Measurements from ENCODE around the gene FBXL7. TPM values are rescaled to one million over a fixed set of nuclear protein-coding genes. Genes with fewer than 3 reads are reported as not detected.

The FBXL7 gene
- total and polyA plus RNA-seq, 2 of the 8 experiments (the other 6 are each of a cell fraction or from before 2014, with no cell fraction given), result 17.7 to 17.8 TPM

DNA sequence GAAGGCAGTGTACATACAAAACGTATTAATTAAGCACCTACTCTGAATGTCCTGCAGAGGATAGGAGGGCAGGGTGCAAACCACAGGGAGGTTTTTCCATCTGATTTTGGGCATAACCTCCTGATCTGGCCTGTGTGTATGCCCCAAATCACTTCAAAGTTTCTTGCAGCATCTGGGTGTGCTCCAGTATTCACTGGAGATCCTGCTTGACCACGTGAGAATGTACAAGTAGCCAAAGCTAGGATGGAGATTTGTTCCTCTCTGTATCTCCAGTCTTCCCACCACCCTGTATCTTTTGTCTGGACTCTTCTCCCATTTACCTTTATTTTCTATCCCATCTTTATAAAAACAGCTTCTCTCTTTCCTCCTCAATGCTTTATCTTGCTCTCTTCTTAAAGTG lies 207.7 kb downstream of the FBXL7 start:
- H2AFZ ChIP-seq (ENCODE audit: low read length), result no peak overlapping the region
- no peak overlapping the region for H3K56ac ChIP-seq (replicated peaks; ENCODE audit: insufficient read length, low read depth, low read length)
- H2BK20ac ChIP-seq (ENCODE audit: low read length), result no peak overlapping the region
- H3K27ac ChIP-seq (ENCODE audit: low read depth, low read length), result no peak overlapping the region
- H3K14ac ChIP-seq (ENCODE audit: insufficient read length), result no peak overlapping the region
- peaks cover 0 to 2% (median under 1%) of the 10 kb centered on the region in 4 experiments; a peak in 4 of 7 replicates for H3K4me1 ChIP-seq (replicated peaks in 1 of 4; ENCODE audit: control insufficient read depth in 3 of 4, insufficient read depth in 4 of 4, low read length in 3 of 4)
- H3K36me3 ChIP-seq (ENCODE audit: control insufficient read depth in 2 of 4, insufficient read depth in 4 of 4, low read length in 3 of 4), result 0 out of 8 replicates have a peak, but pooled peaks cover 0 to 4% (median 0%) of the 10 kb centered on the region in 4 experiments
- 0 out of 4 replicates have a peak, but pooled peaks cover 0 to 5% of the 10 kb centered on the region in 2 experiments for H3K9me3 ChIP-seq (ENCODE audit: insufficient read depth in 2 of 2, low read depth in 1 of 2, low read length in 1 of 2)
- H3K79me2 ChIP-seq (ENCODE audit: control insufficient read depth in 1 of 2, insufficient read depth in 2 of 2, low read length in 2 of 2), result peaks cover 0 to 8% of the 10 kb centered on the region in 2 experiments; a peak in 2 of 4 replicates
- POLR2A ChIA-PET (ENCODE audit: partially characterized antibody), result interaction anchor here (0.6 kb wide), 1 partner anchor 360 kb away, joined by 3 read pairs; no protein-coding TSS in a partner anchor
- H2AK5ac ChIP-seq (ENCODE audit: low read depth, low read length), result no peak overlapping the region
- H3K79me1 ChIP-seq (ENCODE audit: low read depth, low read length), result peaks cover 5% of the 10 kb centered on the region
- H4K91ac ChIP-seq (replicated peaks; ENCODE audit: insufficient read length, low read length), result no peak overlapping the region
- H3K27me3 ChIP-seq (replicated peaks in 1 of 4; ENCODE audit: control insufficient read depth in 3 of 4, extremely low read depth in 1 of 4, insufficient read depth in 3 of 4, low read length in 3 of 4), result no peaks in the 10 kb centered on the region
- TF ChIP-seq CBX8 (IDR thresholded peaks at IDR 0.05; ENCODE audit: borderline replicate concordance, low read depth, low read length), result no peak
- TF ChIP-seq KDM1A (IDR thresholded peaks at IDR 0.05; ENCODE audit: borderline replicate concordance, low read length), result no peak
- TF ChIP-seq TBP (IDR thresholded peaks at IDR 0.05; ENCODE audit: low read depth, low read length), result no peak
- TF ChIP-seq SP4 (IDR thresholded peaks at IDR 0.05; ENCODE audit: low read length), result no peak
- TF ChIP-seq FOSL1 (IDR thresholded peaks at IDR 0.05; ENCODE audit: insufficient read depth, low read depth, low read length), result no peak
- no peak for TF ChIP-seq NANOG (IDR thresholded peaks at IDR 0.05; ENCODE audit: insufficient read depth, low read depth, low read length, poor library complexity, severe bottlenecking)
- CTCF ChIA-PET (ENCODE audit: partially characterized antibody), result no interaction called here
- H3K23me2 ChIP-seq (ENCODE audit: low read depth, low read length), result peaks cover 2% of the 10 kb centered on the region; the same call in 1 of the 2 replicates
- H2BK5ac ChIP-seq (ENCODE audit: low read depth, low read length), result no peak overlapping the region
- no peak overlapping the region for H2BK12ac ChIP-seq (ENCODE audit: low read depth, low read length)
- H3K4me3 ChIP-seq (ENCODE audit: extremely low read depth in 1 of 4, insufficient read depth in 2 of 4, low read depth in 3 of 4, low read length in 4 of 4), result no peak overlapping the region
- no peak overlapping the region for H3K23ac ChIP-seq (ENCODE audit: insufficient read length)
- no peak overlapping the region for H3K4ac ChIP-seq (replicated peaks; ENCODE audit: insufficient read length, low read depth, low read length)
- no peak overlapping the region for H4K5ac ChIP-seq (ENCODE audit: insufficient read length, low read depth, low read length)
- WGBS, 2 experiments (ENCODE audit: extremely low coverage in 1 of 2, insufficient coverage in 1 of 2, insufficient read length in 1 of 2, insufficient replicate concordance in 2 of 2, low coverage in 1 of 2, low lambda C conversion rate in 2 of 2, missing lambda C conversion rate in 1 of 2), result 92% methylated on average over 2 of the region's 2 CpGs; no CpG with 5 or more reads in 1 of the 2 experiments
- no peak overlapping the region for H3K4me2 ChIP-seq (ENCODE audit: insufficient read depth in 1 of 2, low read depth in 2 of 2, low read length in 2 of 2)
- H3K9ac ChIP-seq (replicated peaks in 1 of 4; ENCODE audit: extremely low read depth in 1 of 4, low read depth in 3 of 4, low read length in 3 of 4), result no peak overlapping the region
- no peak for FAIRE-seq
- no peak overlapping the region for H2BK15ac ChIP-seq (ENCODE audit: low read length)
- no peaks in the 10 kb centered on the region for H4K20me1 ChIP-seq (replicated peaks in 1 of 2; ENCODE audit: control insufficient read depth in 1 of 2, insufficient read depth in 2 of 2, low read length in 2 of 2)
- no peak for DNase-seq (ENCODE audit: low read depth in 1 of 2, low spot score in 2 of 2)
- no peak overlapping the region for H2BK120ac ChIP-seq (replicated peaks; ENCODE audit: low read depth, low read length)
- H4K8ac ChIP-seq (ENCODE audit: extremely low read depth, insufficient read depth, low read length), result no peak overlapping the region
- H3K18ac ChIP-seq (ENCODE audit: extremely low read depth, low read length), result no peak overlapping the region

Data from H1 (cell line).